Body of pancreas (tissue), 4 donors: ENCODE data around the gene BRD8.

Source experiments
- CTCF ChIP-seq, 7 experiments: fragments of 450-650 bp in 4 of 7; fragments of 200-600 bp in 3 of 7; sonication (generic) in 3 of 7; IDR thresholded peaks; one replicate each; pipeline ENCODE4 v1.5.1; 2016 to 2019; ENCODE audit warnings: antibody characterized with exemption in 7 of 7
- POLR2A ChIP-seq, 3 donors: fragments of 450-650 bp; IDR thresholded peaks; one replicate each; pipeline ENCODE4 v1.6.1; 2016; ENCODE audit warnings: antibody characterized with exemption in 3 of 3, mild to moderate bottlenecking in 2 of 3

GRCh38 chr5:138129347-138129746 is 49.1 kb downstream of the BRD8 start:
- TF ChIP-seq POLR2A (IDR thresholded peaks at IDR 0.05) (no peak), CTCF (IDR thresholded peaks at IDR 0.05) (no peak)
